Stromal cell of bone marrow (primary cell): Measurements from ENCODE around the gene LRP11.
A peak's percentile ranks its signal among the peaks of the same experiment; 100 is the strongest.
"Not testable (repeated sequence)": the region's sequence is repeated elsewhere in the genome, so short reads cannot be mapped to it uniquely, and the experiment has no call there.

Source experiments
- DNase-seq: peaks from one replicate; pipeline ENCODE4 v3.0.0-alpha.2; 2012; ENCODE audit warnings: low read depth

LRP11 gene

GRCh38 chr6:149848343-149848742, 15.8 kb downstream of the LRP11 start:
- DNase-seq, result not testable (repeated sequence)

- DNase-seq, result no peak
Measured at GRCh38 chr6:149847939-149848267, 16.3 kb downstream of the LRP11 start.

- no peak for DNase-seq
Measured at GRCh38 chr6:149846321-149846720, 17.8 kb downstream of the LRP11 start.

- no peak for DNase-seq
Measured at GRCh38 chr6:149845549-149845948, 18.6 kb downstream of the LRP11 start.

- DNase-seq, result no peak
Measured at GRCh38 chr6:149844480-149844879, 19.7 kb downstream of the LRP11 start.

GRCh38 chr6:149844036-149844435, 20.1 kb downstream of the LRP11 start:
- not testable (repeated sequence) for DNase-seq

GRCh38 chr6:149843051-149843633, 21.0 kb downstream of the LRP11 start:
- DNase-seq, result no peak

- no peak for DNase-seq
Measured at GRCh38 chr6:149842331-149842730, 21.8 kb downstream of the LRP11 start.

GRCh38 chr6:149840345-149841075, 23.6 kb downstream of the LRP11 start:
- DNase-seq, result no peak

- no peak for DNase-seq
Measured at GRCh38 chr6:149834513-149835481, 29.4 kb downstream of the LRP11 start.

GRCh38 chr6:149833651-149834050, 30.5 kb downstream of the LRP11 start:
- DNase-seq, result no peak

- DNase-seq, result no peak
Measured at GRCh38 chr6:149831308-149831820, 32.8 kb downstream of the LRP11 start.

- DNase-seq, result peak; percentile 68
Measured at GRCh38 chr6:149830731-149831307, 33.3 kb downstream of the LRP11 start.

GRCh38 chr6:149825292-149825691, 38.9 kb downstream of the LRP11 start:
- DNase-seq, result no peak

- DNase-seq, result no peak
Measured at GRCh38 chr6:149823013-149823412, 41.1 kb downstream of the LRP11 start.

- no peak for DNase-seq
Measured at GRCh38 chr6:149821492-149821891, 42.7 kb downstream of the LRP11 start.

- no peak for DNase-seq
Measured at GRCh38 chr6:149820506-149820905, 43.7 kb downstream of the LRP11 start.

- no peak for DNase-seq
Measured at GRCh38 chr6:149815788-149816187, 48.4 kb downstream of the LRP11 start.

GRCh38 chr6:149813351-149813750, 50.8 kb downstream of the LRP11 start:
- DNase-seq, result no peak

- no peak for DNase-seq
Measured at GRCh38 chr6:149809798-149810197, 54.4 kb downstream of the LRP11 start.

- DNase-seq, result no peak
Measured at GRCh38 chr6:149806127-149806526, 58.0 kb downstream of the LRP11 start.

GRCh38 chr6:149783551-149783950, 80.6 kb downstream of the LRP11 start:
- DNase-seq, result no peak
